Right lobe of liver (tissue), 4 donors: Measurements from ENCODE around the gene IL17REL.
A peak's percentile ranks its signal among the peaks of the same experiment; 100 is the strongest.

Source experiments
- POLR2A ChIP-seq: fragments of 450-650 bp; IDR thresholded peaks from one replicate; pipeline ENCODE4 v1.6.1; 2017; ENCODE audit warnings: antibody characterized with exemption, mild to moderate bottlenecking
- TF ChIP-seq, protein P1 (sequence below), 4 donors: fragments of 200-600 bp in 3 of 4; fragments of 450-650 bp in 1 of 4; IDR thresholded peaks; one replicate each; pipeline versions ENCODE4 v1.5.1 to v1.8.0; 2016 to 2022; ENCODE audit warnings: antibody characterized with exemption in 4 of 4, mild to moderate bottlenecking in 2 of 4
- donor health status: DM: no; HTN: no; CAD: no.
- donor health status: DM: no; HTN: no; CAD: no.
- donor health status: DM: no; HTN: yes; CAD: no.

DNA sequence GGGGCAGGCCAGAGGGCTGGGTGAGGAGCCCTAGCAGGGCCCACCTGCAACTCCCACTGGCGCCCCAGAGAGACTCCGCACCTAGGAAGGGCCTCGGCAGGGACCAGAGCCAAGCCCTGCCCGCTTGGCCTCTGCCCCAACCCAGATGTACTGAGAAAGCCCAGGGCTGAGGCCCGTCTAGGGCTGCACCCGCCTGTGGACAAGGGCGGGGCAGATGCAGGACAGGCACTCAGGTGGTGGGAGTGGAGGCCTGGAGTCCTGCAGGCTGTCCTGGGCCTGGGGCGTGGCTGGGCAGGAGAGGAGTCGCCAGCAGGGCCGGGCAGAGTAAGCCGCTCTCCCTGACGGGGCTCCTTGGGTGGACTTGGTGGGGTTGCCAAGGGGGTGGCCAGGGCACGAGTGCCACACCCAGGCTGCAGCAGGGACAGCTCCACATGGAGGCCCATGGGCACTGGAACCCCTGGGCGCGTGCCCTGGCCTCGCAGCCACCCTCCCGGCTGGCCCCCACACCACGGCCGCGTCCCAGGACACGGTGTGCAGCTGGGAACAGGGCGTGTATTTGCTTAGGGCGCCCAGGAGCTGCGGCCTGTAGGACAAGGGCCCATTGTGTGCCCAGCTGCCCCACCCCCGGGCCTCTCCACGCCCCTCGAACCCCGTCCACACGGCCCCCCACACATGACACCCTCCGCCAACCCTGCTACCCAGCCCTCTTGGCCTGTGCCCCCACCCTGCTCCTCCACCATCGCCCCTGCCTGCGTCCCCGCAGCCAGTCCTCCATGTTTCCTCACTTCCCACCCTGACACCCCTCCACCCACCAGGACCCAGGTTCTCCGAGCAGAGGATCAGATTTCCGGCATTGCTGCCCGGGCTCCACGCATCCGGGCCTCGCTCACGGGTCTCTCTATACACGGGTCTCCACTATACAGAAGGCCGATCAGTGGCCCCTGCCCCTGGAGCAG, 63.3 kb downstream of the IL17REL start:
- TF ChIP-seq, protein P1, sequence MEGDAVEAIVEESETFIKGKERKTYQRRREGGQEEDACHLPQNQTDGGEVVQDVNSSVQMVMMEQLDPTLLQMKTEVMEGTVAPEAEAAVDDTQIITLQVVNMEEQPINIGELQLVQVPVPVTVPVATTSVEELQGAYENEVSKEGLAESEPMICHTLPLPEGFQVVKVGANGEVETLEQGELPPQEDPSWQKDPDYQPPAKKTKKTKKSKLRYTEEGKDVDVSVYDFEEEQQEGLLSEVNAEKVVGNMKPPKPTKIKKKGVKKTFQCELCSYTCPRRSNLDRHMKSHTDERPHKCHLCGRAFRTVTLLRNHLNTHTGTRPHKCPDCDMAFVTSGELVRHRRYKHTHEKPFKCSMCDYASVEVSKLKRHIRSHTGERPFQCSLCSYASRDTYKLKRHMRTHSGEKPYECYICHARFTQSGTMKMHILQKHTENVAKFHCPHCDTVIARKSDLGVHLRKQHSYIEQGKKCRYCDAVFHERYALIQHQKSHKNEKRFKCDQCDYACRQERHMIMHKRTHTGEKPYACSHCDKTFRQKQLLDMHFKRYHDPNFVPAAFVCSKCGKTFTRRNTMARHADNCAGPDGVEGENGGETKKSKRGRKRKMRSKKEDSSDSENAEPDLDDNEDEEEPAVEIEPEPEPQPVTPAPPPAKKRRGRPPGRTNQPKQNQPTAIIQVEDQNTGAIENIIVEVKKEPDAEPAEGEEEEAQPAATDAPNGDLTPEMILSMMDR (IDR thresholded peaks at IDR 0.05): no peak
- peak; percentile 45 for TF ChIP-seq POLR2A
